ENCODE results near the gene BCL7A.
"Not testable (repeated sequence)": the region's sequence is repeated elsewhere in the genome, so short reads cannot be mapped to it uniquely, and the experiment has no call there.

Gene BCL7A

GRCh38 chr12:122056406-122056805 lies 34.7 kb downstream of the BCL7A start:
- not testable (repeated sequence) for DNase-seq

- DNase-seq: no peak
Measured at GRCh38 chr12:122057007-122057735, 35.5 kb downstream of the BCL7A start.

GRCh38 chr12:122057769-122058168 lies 36.1 kb downstream of the BCL7A start:
- DNase-seq: no peak

- DNase-seq: no peak
Measured at GRCh38 chr12:122058549-122059149, 37.0 kb downstream of the BCL7A start.

GRCh38 chr12:122059203-122059960 lies 37.7 kb downstream of the BCL7A start:
- DNase-seq: no peak

- DNase-seq: no peak
Measured at GRCh38 chr12:122060081-122060501, 38.4 kb downstream of the BCL7A start.

- DNase-seq: no peak
Measured at GRCh38 chr12:122061253-122061652, 39.6 kb downstream of the BCL7A start.

- DNase-seq: no peak
Measured at GRCh38 chr12:122062832-122063693, 41.4 kb downstream of the BCL7A start.

- no peak for DNase-seq
Measured at GRCh38 chr12:122063694-122064024, 42.0 kb downstream of the BCL7A start.

GRCh38 chr12:122064025-122064777 lies 42.5 kb downstream of the BCL7A start:
- peak; percentile 51 for DNase-seq

GRCh38 chr12:122064780-122065588 lies 43.3 kb downstream of the BCL7A start:
- peak; percentile 84 for DNase-seq

GRCh38 chr12:122067548-122067947 lies 45.9 kb downstream of the BCL7A start:
- DNase-seq: no peak

- no peak for DNase-seq
Measured at GRCh38 chr12:122067966-122068365, 46.3 kb downstream of the BCL7A start.

GRCh38 chr12:122072031-122072970 lies 50.6 kb downstream of the BCL7A start:
- DNase-seq: no peak

GRCh38 chr12:122073815-122074214 lies 52.1 kb downstream of the BCL7A start:
- DNase-seq: no peak

GRCh38 chr12:122076743-122077495 lies 55.2 kb downstream of the BCL7A start:
- DNase-seq: no peak

- no peak for DNase-seq
Measured at GRCh38 chr12:122078141-122079032, 56.7 kb downstream of the BCL7A start, which contains the start of gene MLXIP. Gene MLXIP, plus strand, starts transcription at chr12:122078756. Its CDS starts 98 bp downstream, at chr12:122078854.

- DNase-seq: no peak
Measured at GRCh38 chr12:122079033-122079531, 57.4 kb downstream of the BCL7A start.
